GM18511 (cell line): Measurements from ENCODE around the gene IQCH.

Source experiments
- ATAC-seq: cut with Tn5 transposase; IDR thresholded peaks from one replicate; pipeline ENCODE4 v1.9.1; 2021; ENCODE audit warnings: mild to moderate bottlenecking, moderate library complexity; ENCODE audit not compliant: unreplicated experiment

IQCH gene

DNA sequence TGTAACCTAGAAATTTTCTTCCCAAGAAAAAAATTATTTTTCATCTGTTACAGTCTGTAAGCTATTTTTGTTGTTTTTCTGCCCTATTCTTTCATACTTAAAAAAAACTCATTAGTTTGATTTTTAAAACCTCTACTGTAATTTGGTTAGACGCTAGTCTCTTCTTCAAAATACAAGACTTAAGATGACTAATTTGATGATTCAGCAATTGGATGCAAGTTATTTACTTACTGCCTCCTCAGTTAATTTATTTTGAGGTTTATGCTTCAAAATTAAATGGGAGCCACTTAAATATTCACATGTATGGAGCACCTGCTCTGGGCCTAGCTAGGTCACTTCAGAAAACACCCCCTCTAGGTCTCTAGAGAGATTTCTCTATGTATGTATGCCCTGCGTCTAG is 132.4 kb downstream of the IQCH start:
- ATAC-seq = no peak

DNA sequence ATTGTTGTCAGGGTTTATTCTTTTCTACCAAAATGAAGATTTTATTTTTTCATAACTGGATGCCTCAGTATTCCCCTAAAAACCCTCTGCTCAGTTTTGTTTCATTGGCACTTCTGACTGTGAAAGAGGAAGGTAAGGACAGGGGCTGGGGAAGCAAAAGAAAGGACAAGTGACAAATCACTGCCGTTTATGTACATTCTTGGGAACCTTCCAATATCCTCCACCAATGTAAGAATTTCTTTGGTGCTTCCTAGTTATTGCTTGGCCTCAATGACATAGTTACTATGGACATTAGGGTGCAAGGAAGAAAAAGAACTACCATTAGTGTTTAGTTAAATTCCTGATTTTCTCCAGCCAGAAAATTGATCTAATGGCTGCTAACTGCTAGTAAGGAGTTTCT is 135.4 kb downstream of the IQCH start:
- ATAC-seq = no peak

DNA sequence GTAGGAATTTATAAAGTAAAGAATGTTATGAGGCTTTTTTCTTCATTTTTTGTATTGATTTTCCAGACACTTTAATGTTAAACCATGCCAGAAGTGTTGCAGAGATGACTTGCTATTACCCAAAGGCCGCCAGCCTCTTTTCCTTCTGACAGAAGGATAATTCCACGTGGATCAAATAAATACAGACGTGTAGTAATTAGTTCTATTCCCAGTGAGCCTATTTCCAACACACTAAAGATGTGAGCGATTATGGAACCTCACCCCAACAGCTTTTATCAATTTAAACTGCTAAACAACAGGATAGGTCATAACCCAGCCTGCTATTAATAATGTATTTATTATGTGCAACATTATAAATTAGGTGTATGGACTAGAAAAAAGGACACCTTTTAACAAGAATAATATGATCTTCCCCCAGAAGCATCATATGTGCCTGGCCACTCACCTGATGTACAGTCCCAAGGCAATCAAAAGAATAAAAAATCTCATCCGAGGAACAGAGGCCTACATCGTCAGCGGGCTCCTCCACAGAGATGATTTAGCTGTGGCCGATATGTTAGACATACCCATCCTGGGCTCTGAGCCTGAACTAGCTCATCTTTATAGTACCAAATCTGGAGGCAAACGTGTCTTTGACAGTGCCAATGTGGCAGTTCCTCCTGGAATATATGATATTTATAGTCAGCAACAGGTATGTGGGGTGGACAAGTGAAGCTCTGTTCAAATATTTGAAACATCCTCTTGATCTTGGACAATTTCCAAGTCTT is 140.5 kb downstream of the IQCH start:
- ATAC-seq = no peak

DNA sequence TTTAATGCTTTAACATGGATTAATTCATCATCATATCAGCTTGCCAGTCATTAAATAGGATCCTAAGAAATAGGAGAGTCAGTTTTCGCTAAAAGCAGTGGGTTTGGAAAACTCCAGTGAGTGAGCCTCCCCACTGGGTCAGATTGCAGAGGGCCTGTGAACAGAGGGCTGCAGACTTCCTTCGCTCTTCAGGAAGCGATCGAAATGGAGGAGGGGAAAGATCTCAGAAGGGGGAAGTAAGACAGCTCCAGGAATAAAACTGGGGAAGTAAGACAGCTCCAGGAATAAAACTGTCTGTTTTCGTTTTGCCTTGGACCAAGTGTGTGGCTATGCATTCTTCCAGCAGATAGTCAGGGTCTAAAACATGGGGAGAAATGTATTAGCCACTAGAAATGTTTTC is 141.5 kb downstream of the IQCH start:
- no peak for ATAC-seq

DNA sequence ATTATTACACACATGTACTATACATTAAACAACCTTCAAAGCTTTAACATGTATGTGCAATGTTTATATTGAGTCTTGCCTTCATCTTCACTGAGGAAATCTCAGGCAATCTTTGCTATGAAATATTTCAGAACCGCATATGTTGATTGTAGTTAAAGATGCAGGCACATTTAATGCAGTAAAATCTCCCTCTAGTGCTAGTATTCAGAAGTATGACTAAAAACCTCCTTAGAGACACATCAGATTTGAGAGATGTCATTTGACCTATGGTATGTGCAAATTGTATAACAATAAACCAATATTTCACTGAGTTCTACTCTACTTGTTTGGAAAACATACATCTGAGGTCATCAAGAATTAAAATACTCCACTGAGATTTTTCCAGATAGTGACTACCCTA is 142.6 kb downstream of the IQCH start:
- ATAC-seq = no peak

DNA sequence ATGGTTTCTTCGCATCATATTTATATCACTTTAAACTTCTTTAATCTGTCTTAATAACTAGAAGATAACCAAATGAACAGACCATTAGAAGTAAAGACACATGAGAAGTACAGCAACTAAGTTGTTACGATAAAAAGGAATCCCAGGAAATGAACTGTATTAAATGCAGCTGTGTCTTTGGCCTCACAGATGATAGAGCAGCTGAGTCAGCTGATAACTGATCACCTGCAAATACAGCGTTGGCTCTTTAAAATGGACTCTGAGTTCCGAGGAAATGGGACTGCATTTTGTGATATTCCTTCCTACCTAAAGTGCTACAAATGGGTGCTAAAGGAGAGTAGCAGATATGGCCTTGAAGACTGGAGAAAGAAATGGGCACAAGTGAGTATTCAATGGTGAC is 145.3 kb downstream of the IQCH start:
- no peak for ATAC-seq

DNA sequence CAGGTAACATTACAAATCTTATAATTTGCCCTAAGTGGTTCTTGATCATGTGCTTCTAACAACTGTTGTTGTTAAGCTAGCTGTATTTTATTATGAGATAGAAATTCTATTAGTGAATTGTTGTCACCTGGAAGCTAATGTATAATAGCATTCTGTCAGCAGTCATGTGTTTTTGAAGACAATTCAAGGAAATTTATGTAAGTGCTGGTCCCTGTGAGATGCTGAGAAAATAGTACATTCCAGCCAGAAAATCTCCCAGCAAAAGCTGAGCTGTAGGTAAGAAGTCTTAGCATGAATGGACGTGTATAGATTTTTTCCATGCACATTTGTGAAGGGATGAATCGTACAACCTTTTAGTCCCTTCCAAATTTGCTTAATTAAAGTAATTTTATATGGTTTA is 146.3 kb downstream of the IQCH start:
- ATAC-seq = no peak

DNA sequence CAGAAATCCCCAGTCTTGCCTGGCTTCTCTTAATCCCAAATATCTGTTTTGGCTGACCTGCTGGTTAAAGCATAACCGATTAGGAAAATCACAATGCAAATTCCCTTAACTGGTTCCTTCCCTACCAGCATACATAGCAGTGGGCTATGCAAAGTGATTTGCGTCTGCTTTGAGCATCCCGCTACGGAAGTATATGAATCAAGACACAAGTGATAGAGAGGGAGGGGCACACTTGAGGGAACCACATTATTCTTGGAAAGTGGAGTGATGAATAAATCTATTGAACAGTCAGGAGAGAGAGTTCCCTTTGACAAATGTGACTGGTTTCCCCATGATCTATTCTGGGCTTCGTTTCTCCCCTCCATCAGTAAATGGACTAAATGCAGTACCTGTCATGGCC is 146.8 kb downstream of the IQCH start:
- ATAC-seq = no peak

DNA sequence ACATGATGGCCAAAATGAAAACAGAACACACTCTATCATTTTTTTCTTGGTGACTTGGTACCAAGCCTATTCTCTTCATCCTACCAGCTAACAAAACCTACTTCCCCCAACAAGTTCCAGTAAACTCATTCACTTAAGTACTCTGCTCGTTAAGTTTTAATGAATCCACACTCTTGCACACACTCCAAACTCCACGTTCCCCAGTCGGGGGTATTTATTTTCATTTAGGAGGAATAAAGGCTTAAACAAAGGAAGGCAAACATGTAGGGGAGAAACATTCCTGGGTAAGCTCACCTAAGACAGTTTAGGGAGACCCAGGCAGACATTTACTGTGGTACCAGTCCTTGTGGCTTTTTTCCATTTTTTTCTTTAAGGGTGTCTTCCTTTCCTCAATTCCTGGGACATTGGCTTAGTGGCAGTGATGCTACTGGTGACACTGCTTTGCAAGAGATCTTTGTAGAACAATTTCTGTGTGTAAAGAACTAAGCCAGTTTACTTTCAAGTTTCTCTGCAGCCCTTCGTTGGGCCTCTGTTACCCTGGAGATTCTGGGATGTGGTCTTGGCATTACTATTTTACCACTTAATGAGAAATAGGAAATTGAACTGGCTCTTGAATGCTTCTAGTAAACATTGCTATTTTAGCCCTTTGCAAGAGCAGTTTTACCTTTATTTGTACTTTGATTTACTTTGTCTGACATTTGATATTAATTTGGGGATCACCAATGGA is 149.0 kb downstream of the IQCH start:
- no peak for ATAC-seq

DNA sequence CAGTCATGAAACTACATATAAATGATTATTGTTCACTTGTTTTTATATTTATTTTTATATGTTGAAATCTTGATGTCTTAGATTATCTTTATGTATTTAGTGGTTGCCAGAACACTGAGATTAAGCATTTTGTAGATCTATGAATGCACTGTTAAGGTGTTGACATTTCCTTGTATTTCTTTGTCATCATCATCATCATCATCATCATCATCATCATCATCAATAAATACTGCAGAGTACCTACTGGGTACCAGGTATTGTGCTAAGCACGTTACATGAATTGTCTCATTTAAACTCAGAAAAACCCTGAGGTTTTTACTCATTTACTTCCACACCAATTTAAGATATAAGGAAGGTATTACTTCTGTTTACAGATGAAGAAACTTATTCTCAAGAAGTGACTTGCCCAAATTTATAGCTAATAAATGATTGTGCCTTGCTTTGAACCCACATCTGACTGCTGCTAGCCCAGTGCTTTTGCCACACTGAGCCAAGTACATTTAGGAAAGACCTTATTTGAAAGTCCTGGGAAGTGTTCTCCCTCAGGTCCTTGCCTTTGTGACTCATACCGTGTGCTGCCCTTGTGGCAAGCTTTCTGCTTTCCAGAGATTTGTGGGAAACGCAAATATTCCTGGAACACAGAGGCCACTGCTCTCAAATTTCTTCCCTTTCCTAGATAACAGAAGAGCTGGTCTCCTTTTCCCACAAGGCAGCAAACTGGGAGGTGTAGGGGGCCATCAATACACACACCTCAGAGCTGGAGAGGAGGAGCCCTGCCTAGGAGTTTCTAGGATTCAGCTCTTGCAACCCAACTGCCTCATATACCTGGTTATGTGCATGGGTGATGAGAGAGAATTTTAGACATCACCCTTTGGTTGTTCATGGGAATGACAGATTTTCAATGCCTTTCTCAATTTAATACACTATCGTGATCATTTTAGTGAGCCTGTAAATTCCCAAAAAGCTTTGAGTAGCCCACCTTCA is 150.9 kb downstream of the IQCH start:
- no peak for ATAC-seq

DNA sequence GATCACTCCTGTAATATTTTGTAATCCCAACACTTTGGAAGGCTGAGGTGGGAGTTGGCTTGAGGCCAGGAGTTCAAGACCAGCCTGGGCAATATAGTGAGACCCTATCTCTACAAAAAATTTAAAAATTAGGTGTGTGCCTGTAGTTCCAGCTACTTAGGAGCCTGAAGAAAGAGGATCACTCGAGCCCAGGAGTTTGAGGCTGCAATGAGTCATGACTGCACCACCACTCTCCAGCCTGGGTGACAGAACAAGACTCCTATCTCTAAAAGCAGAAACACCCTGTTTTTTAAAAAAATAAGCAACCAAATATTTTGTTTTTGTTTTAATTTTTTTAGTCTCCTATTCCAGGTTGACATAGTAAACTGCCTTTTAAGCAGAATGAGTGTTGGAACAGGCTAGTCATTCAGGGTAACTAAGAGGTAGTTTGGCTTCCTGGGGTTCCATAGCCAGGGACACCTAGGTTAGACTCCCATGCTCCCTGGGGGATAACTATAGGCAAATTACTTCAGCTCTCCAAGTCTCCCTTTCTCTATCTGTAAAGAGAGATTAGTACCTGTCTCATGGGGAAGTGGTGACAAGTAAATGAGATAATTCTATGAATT is 151.8 kb downstream of the IQCH start:
- no peak for ATAC-seq

DNA sequence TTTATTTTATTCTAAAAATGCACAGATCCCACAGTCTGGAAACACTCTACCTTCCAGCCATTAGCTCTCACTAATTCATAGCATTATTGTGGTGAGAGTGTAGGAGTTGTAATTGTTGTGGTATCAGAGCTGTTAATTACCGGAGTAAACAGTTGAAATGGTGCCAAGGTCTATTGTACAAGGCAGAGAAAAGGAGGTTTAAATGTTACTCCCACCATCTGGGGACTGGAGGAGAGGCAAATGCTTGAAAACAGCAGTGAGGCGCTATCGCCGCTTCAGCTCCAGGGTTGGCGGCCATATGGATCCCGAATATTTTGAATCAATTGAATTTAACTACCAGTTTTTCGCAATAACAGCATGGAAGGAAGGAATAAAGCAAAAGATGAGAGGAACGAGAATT is 153.2 kb downstream of the IQCH start:
- ATAC-seq = no peak

DNA sequence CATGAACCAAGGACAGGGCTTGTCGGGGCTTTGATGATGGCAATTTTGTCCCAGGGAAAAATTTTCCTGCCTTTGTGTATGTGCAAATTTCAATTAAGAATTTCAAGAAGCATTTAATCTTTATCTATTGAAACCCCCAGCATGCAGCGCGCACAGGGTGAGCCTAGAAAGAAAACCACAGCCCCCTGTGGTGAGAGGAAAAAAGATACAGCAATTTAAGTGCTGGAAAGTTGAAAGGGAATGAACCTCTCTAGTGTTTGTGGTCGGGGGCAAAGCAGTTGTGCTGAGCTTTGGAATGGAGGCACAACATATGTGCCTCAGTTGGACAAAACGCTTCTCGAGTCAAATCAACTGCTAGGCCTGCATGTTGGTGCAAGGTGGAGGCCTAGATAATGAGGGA is 154.6 kb downstream of the IQCH start:
- ATAC-seq = no peak

DNA sequence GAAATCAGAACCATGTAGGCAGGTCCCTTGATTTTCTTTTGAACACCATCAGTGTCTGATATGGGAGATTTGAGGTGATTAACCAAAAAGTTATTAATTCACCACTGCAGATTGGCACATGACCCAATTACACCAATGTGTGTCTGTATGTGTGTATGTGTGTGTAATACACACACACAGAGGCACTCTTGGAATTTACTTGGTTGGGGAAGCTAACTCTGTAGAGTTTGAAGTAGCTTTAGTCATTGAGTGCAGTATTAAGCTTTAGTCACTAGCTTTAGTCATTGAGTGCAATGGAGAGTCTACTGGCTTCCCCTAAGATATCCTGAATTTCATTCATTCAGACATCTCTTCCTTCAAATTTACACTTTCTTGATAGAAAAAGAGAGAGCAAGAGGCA is 156.9 kb downstream of the IQCH start:
- no peak for ATAC-seq

DNA sequence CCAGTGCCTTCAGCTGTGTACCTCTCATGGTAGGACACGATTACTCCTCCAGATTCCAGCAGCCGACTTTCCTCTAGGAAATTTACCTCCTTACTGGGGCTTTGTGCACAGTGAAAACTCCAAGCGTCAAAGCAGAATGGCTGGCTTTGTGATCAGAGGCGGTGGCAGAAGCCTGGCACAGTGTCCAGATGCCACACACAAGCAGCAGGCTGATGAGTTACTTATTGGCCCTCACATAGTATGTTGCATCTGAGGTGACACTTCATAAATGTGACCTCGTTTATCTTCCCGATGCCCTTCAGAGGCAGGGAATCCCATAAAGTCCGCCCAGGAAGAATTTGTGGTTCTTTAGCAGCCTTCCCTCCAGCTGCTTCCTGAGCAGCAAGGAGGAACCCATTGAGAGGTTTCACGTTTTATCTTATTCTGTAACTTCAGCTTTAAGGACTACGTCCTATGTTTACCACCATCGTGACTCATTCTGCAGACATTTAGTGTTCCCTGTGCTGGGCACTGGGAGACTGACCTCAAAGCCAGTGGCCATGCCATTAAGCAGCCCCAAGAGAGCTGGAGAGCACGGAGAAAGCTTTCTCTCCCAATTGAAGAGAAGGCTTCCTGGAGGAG is 159.3 kb downstream of the IQCH start:
- ATAC-seq = no peak

DNA sequence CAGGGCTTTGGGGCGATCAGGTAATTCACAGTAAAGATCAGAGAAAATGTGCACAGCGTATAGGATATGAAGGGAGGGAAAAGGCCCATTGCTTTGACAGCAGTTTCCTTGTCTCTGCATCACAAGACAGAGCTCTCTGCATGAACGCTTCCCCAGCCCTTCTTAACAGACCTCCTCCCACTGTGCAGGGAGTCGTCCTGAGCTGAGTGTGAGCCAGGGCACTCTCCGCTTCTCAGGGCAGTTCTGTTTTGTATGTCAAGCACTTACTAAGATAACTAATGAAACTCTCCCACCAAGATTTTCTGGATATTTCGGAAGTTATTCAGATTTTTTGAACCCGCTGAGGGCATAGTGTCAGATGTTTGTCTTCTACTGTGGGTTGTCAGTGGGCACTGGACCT is 160.6 kb downstream of the IQCH start:
- no peak for ATAC-seq

DNA sequence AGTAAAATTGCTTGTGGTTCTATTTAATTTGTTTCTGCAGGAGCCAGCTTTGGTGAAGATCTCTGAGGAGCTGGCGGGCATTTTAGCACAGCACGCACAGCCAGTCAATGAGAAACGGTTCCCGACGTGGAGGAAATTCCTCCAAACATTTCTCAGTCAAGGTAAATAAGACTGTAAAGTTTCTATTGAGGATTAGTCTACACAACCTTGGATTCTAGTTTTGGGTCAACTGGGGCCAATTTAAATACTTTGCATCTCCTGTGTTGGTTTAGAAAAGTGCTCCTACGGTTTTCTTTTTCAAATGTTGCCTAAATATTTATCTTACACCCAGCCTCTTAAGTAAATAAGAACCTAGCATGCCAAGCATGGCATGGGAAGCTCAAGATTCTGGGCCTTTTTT is 162.3 kb downstream of the IQCH start:
- no peak for ATAC-seq

DNA sequence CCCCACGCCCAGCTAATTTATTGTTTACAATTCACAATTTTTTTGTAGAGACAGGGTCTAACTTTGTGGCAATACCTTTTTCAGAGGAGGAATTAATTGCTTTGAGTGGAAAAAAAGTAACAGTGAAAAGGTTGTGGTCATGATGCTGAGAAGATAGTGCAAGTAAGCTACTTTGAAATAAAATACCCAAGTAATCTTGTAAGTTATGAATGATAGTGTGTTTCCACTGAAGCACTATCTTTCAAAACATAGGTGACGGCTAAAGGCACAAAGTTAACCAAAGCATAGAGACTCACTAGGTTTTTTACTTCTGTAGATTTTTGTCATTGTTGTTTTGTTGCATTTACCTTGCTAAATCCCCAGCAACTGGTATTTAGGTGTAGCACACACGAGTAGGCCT is 165.1 kb downstream of the IQCH start:
- no peak for ATAC-seq

DNA sequence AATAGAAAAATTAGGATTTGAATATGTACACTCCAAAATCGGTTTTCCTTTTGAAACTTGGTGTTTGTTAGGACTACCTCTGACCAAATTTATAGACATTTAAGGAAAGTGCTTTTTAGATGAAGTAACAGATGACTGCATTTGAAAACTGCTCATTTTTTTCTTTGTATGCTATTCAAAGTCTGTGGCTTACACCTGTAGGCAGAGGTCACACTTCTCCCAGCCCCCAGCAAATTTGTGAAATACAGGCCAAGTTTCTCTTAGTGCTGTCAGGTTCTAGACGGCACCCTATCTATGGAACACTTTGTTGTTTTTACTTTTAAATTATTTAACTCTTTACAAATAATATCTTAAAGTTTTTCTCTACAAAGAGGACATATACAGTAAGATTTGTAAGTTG is 165.6 kb downstream of the IQCH start:
- ATAC-seq = no peak

DNA sequence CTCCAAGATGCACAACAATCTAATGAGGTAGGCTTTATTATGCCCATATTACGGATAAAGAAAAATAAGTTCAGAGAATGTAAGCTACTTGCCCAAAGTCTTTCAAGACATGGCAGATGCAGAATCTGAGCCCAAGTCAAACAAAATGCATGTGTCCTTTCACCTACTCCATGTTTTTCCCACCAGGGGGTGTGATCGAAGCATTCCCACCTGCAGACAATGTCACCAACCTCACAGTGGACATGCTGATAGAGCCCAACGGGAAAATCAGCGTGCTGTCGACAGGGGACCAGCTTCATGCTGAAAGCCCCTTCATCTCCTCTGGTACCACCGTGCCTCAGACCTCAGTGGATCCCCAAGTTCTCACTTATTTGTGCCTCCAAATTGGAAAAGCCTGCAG is 166.5 kb downstream of the IQCH start:
- ATAC-seq = no peak

DNA sequence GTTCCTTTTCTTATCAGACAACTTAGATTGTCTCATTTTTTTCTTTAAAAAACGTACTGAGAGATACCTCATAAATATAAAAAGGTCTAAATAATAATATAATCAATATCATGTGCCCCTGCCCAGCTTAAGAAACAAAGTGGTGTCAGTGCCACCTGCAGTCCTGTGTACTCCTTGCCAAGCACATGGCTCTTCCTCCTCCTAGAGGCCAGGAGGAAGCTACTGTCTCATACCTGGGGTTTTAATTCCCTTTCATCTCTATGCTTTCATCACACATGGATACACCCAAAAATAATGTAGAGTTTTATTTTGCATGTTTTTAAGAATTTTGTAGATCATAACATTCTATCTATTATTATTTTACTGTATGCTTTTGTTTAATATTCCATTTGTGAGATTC is 167.7 kb downstream of the IQCH start:
- ATAC-seq = no peak
